Measurements from ENCODE around the gene MYOM3.

MYOM3 gene

GRCh38 chr1:24111996-24112779 is at the start of gene MYOM3:
MYOM3 (minus strand) TSS chr1:24112135; CDS start chr1:24108636, 3,499 bp downstream.
- peak; percentile 12 for DNase-seq

- no peak for DNase-seq
Observed at GRCh38 chr1:24161270-24161669, 49.3 kb upstream of the MYOM3 start.

DNA sequence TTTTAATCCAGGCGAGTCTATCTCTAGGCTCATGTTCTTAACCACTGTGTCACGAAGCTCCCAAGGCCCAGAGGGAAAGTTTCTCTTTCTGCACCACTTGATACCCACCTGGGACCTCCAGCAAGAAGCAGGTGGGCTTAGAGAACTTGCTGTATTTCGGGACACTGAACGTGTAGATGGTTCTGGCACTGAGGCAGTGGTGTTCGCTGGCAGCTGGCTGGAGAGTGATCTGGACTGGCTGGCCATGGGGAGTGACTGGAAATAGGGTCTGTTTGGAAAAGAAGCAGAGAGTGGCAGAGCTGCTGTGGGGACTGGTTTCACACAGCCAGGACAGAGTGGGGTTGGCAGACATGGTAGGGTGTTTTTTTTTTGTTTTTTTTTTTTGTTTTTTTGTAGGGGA is 47.4 kb upstream of the MYOM3 start:
- no peak for DNase-seq

GRCh38 chr1:24157918-24158481 is 46.1 kb upstream of the MYOM3 start:
- DNase-seq: no peak

GRCh38 chr1:24156542-24157260 is 44.8 kb upstream of the MYOM3 start:
- no peak for DNase-seq

DNA sequence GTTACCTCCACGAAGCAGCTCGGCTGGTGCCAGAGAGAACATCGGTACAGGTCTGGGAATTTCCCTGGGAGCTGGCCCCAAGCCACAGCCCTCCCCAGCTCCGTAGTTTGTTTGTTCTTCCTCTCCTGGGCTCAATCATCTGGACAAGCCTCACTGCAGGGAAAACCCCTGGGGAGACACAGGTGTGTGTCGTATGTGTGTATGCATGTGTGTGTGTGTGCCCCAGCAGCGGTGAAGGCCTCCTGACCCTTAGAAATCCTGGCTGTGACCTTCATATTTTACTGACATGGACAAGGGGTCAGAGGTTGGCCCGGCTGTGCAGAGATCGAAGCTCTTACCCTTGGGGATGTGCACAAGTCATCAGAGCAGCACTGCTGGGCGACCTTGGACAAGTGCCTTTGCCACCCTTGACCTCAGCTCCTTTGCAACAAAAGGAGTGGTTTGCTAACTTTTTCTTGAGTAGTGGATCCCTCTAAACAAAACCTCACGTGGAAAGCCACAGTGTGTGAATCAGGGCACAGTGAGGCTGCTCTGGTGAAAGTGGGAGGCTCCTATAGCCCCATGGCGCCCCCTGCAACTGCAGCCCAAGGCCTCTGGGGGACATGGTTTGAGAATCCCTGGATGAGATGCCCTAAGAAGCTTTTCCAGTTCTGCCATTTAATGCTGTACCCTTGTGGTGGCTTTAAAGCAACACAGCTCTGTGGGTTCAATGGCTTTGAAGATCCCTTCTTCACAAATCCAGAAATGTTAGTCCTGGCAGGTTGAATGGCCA is 43.3 kb upstream of the MYOM3 start:
- DNase-seq: no peak

DNA sequence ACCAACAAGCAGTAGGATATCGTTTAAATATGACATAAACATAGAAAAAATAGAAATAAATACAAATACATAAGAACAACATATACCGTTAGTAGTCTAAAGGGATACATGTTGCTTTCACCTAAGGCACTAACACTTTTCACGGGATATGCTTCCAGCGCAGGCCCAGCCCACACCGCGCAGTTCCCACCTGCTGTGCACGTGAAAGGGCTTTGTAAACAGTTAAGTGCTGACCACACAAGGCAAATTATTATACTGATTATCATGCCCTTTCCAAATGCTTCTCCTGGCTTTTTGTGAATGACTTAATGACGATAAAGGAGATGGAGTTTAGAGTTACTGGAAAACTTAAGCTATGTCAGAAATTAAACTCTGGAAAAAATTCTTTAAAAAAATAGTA is 42.3 kb upstream of the MYOM3 start:
- no peak for DNase-seq

DNA sequence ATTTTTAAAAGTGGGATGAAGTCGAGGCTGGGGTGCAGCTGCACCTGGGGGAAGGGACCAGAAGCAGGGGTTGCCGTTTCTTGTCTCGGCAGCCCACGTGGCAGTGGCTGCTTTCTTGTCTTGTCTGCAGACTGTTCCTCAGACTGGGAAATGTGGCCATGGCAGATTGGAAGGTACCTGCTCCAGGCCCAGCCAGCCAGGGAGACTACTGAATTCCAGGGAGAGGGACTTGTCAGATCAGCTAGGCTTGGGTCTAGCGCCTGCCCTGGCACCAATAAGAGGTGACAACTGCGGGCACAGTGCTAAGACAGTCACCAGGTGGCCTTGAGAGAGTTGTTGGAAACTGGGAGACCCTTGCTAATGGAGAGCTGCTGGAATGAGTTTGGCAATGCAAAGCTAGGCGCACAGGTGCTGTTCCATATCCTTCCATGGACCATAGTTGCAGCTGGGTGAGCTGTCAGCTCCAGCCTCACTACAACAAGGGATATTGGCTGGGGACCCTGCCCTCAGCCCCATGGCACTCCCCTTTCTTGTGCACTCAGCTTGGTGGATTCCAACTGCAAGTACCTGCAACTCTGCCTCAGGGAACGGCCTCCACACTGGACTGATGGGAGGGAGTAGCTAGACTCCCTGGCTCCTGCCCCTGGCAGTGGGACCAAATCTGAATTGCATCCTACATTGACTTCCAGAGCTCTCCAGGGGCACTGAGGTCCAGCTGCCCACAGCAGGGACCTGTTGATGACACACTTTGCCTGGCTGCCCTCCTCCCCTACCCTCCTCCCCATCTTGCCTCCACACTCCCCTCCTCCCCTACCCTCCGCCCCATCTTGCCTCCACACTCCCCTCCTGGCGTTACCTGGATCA is 40.9 kb upstream of the MYOM3 start:
- no peak for DNase-seq

DNA sequence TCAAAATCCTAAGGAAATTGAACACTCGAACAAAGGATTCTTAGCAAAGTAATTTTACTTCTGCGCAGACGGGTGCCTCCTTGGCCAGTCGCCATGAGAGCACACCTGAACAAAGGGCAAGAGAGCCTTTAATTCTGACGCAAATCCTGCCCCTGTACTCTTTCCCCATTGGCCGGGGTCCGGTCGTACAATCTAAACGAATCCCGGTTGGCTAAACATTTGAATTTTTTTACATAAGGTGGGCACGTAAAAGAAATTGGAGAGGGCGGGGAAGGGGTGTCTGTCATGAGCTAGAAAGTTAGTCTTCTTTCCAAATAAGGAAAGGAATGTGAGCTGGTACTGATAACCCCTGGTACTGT is 39.2 kb upstream of the MYOM3 start:
- no peak for DNase-seq

DNA sequence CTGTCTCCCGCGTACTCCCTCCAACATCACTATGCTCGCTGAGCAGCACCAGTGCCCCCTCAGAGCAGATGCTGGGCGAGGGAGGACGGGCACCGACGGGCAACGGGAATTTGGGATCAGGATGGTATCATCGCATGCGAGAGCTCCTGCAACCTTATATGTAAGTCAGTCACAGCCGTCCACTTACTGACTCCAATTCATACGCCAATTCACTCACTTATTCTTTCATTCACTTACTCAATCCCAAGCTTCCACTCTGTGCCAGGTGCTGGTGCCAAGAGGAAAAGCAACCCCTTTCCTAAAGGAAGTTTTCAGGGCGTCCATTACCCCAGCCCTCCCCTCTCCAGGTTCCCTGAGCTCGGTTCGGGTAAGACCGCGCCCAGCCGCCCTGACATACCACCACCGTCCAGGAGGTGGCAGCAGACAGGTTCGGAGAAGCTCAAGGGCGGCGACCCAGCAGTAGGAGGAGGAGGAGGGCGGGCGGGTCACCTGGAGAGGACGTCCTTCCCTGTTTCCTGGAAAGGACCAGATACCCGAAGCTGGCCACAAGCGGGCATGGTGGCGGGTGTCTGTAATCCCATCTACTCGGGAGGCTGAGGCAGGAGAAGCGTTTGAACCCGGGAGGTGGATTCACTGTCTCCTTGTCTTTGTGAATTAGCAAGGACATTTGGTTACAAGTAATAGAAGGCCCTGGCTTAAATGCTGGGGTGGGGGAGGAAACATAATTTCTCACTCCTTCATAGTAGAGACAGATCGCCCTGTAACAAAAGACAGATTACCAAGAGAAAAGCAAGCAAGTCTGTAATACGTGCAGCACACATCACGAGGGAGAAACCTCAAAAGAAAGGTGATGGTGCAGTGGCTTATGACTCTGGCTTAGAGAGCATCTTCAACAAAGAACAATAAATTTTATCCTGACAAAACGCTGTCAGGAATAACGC is 38.6 kb upstream of the MYOM3 start:
- DNase-seq: peak; percentile 90

DNA sequence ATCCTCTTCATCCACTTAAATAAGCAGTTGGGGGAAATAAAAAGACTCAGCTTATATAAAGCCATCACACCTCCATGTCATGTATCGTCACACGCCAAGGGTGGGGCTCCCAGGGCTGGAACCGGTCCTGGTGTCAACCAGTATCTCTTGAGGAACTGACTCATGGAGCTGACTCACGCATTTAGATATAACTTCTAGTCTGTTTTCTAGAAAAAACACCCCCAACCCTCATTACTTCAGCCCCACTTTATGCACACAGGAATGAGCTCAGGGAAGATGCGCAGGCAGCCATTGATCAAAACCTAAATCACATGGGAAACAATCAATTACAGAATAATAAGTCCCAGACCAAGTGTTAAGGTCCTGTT is 37.9 kb upstream of the MYOM3 start:
- peak; percentile 26 for DNase-seq

- no peak for DNase-seq
Observed at GRCh38 chr1:24147816-24148215, 35.9 kb upstream of the MYOM3 start.

- DNase-seq: no peak
Observed at GRCh38 chr1:24147194-24147593, 35.3 kb upstream of the MYOM3 start.

GRCh38 chr1:24142546-24143534 is 30.9 kb upstream of the MYOM3 start, which contains the start of gene IL22RA1:
IL22RA1 (minus strand) TSS chr1:24143140; CDS start chr1:24143082, 58 bp downstream.
- no peak for DNase-seq

- no peak for DNase-seq
Observed at GRCh38 chr1:24141311-24141997, 29.5 kb upstream of the MYOM3 start.

- DNase-seq: no peak
Observed at GRCh38 chr1:24140741-24141181, 28.8 kb upstream of the MYOM3 start.

DNA sequence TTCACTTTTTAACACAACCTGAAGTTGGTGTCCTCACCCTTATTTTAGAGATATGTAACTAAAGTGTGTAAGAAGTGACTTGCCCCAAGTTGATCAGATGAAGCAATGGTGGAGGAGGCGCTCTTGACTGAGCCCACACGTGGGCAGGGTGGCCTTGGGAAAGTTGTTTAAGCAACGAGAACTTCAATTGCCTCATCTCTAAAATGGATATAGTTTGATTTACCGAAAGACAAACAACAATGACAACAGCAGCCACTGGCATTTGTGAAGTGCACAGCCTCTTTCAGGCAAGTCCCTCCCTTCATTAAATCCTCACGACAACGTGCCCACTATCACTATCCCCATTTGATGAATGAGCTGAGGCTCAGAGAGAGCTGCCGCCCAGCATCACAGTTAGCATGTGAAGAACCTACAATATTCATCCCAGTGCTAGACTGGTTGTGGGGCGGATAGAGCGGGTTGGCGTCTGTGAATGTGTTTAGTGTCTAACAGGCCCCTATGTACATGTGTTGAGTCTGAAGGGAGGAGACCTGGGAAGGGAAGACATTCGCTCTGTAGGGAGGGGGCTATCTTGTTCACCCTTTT is 28.0 kb upstream of the MYOM3 start:
- no peak for DNase-seq

DNA sequence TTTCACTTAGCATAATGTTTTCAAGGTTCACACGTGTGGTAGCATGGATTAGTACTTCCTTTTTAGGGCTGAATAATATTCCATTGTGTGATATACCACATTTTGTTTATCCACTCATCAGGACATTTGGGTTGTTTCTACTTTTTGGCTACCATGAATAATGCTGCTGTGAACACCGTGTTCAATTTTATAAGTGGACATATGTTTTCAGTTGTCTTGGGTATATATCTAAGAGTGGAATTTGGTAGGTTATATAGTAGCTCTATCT is 27.2 kb upstream of the MYOM3 start:
- no peak for DNase-seq

Measured in activated T-cell treated with anti-CD3 and anti-CD28 coated beads for 4 hours (primary cell).